HG02884 (cell line): ENCODE measurements around the gene SLC23A2.
"Not testable (repeated sequence)": the region's sequence is repeated elsewhere in the genome, so short reads cannot be mapped to it uniquely, and the experiment has no call there.

ENCODE experiments used
- ATAC-seq: cut with Tn5 transposase; IDR thresholded peaks from one replicate; pipeline ENCODE4 v1.9.1; 2021; ENCODE audit warnings: mild to moderate bottlenecking, moderate library complexity; ENCODE audit not compliant: unreplicated experiment

The SLC23A2 gene

GRCh38 chr20:5013682-5014447 is 12.6 kb upstream of the SLC23A2 start:
- no peak for ATAC-seq

GRCh38 chr20:5008759-5009158 is 7.4 kb upstream of the SLC23A2 start:
- no peak for ATAC-seq

- no peak for ATAC-seq
Observed at GRCh38 chr20:5005326-5005725, 4.0 kb upstream of the SLC23A2 start.

- not testable (repeated sequence) for ATAC-seq
Observed at GRCh38 chr20:5004825-5005224, 3.5 kb upstream of the SLC23A2 start.

- no peak for ATAC-seq
Observed at GRCh38 chr20:5003626-5004025, 2.3 kb upstream of the SLC23A2 start.

GRCh38 chr20:5002077-5002413 is 735 bp upstream of the SLC23A2 start:
- no peak for ATAC-seq

GRCh38 chr20:5000263-5001173 is 792 bp downstream of the SLC23A2 start:
- no peak for ATAC-seq

GRCh38 chr20:4999788-5000187 is 1.5 kb downstream of the SLC23A2 start:
- ATAC-seq: no peak

- no peak for ATAC-seq
Observed at GRCh38 chr20:4998160-4998651, 3.1 kb downstream of the SLC23A2 start.

- no peak for ATAC-seq
Observed at GRCh38 chr20:4997222-4997621, 4.1 kb downstream of the SLC23A2 start.

GRCh38 chr20:4989570-4989969 is 11.7 kb downstream of the SLC23A2 start:
- ATAC-seq: peak; percentile 50

- ATAC-seq: no peak
Observed at GRCh38 chr20:4987130-4987529, 14.2 kb downstream of the SLC23A2 start.

- no peak for ATAC-seq
Observed at GRCh38 chr20:4985658-4986057, 15.7 kb downstream of the SLC23A2 start.

- ATAC-seq: no peak
Observed at GRCh38 chr20:4982281-4982680, 19.0 kb downstream of the SLC23A2 start.

- no peak for ATAC-seq
Observed at GRCh38 chr20:4979841-4980410, 21.4 kb downstream of the SLC23A2 start.

GRCh38 chr20:4978050-4978918 is 23.0 kb downstream of the SLC23A2 start:
- ATAC-seq: no peak

GRCh38 chr20:4976014-4976413 is 25.3 kb downstream of the SLC23A2 start:
- ATAC-seq: not testable (repeated sequence)

GRCh38 chr20:4973330-4974097 is 27.8 kb downstream of the SLC23A2 start:
- ATAC-seq: peak; percentile 85

GRCh38 chr20:4972506-4973251 is 28.6 kb downstream of the SLC23A2 start:
- ATAC-seq: no peak
